ENCODE data around the gene ABR. TPM values are rescaled to one million over a fixed set of nuclear protein-coding genes. Genes with fewer than 3 reads are reported as not detected.
"Not testable (repeated sequence)": the region's sequence is repeated elsewhere in the genome, so short reads cannot be mapped to it uniquely, and the experiment has no call there.

ABR gene
- total RNA-seq, 1 donor, result 112 TPM

DNA sequence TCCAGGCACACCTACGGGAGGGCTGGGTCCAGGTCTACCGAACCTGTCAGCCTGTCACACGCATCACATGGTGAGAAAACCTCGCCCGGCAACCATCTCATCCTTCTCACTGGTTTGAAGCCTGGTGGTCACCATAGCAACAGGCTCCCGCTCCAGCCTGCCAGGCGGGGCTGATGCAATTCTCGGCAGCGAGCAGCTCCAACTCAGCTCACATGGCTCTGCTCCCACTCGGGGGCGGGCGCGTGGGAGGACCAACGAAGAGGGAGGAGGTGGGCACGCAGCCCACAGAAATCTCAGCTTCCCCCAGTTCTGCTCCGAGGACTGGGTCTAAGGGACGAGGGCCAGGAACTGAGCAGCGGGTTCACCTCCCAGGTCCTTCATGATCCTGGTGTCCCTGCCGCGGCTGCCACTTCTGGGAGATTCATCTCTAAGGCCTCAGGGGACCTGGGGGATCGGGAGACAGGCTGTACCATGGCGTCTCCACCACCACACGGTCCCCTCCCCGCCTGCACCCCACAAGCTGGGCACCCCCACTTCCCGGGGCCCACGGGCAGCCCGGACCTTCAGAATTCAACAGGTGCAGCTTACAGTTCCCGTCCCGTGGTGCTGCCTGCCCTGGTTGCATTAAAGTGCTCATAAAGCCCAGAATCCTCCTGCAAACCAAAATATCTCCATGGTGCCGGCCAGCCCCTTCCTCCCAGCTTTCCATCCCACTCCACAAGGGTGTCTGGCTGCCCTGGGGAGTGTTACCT lies 25.8 kb downstream of the ABR start:
- H3K27me3 ChIP-seq (ENCODE audit: insufficient read depth, low read length), result no peaks in the 10 kb centered on the region
- peaks cover 10% of the 10 kb centered on the region for H3K4me1 ChIP-seq (ENCODE audit: insufficient read depth, low read length)
- no peak overlapping the region for H3K4me3 ChIP-seq (ENCODE audit: low read length)
- H3K9me3 ChIP-seq (ENCODE audit: low read depth, low read length), result no peaks in the 10 kb centered on the region

DNA sequence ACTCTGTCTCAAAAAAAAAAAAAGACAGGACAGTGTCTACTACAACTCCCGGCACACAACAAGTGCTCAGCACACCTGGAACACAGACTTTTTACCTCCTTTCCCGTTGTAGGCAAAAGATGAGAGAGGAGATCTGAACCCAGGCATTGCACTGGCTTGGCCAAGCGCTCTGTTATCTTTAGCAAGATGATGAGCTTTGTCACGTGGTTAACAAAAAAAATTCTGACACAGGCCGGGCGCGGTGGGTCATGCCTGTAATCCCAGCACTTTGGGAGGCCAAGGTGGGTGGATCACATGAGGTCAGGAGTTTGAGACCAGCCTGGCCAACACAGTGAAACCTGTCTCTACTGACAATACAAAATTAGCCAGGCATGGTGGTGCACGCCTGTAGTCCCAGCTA lies 27.2 kb downstream of the ABR start:
- not testable (repeated sequence) for H3K9me3 ChIP-seq (ENCODE audit: low read depth, low read length); H3K4me3 ChIP-seq (ENCODE audit: low read length); H3K27me3 ChIP-seq (ENCODE audit: insufficient read depth, low read length)
- peaks cover 10% of the 10 kb centered on the region for H3K4me1 ChIP-seq (ENCODE audit: insufficient read depth, low read length)

DNA sequence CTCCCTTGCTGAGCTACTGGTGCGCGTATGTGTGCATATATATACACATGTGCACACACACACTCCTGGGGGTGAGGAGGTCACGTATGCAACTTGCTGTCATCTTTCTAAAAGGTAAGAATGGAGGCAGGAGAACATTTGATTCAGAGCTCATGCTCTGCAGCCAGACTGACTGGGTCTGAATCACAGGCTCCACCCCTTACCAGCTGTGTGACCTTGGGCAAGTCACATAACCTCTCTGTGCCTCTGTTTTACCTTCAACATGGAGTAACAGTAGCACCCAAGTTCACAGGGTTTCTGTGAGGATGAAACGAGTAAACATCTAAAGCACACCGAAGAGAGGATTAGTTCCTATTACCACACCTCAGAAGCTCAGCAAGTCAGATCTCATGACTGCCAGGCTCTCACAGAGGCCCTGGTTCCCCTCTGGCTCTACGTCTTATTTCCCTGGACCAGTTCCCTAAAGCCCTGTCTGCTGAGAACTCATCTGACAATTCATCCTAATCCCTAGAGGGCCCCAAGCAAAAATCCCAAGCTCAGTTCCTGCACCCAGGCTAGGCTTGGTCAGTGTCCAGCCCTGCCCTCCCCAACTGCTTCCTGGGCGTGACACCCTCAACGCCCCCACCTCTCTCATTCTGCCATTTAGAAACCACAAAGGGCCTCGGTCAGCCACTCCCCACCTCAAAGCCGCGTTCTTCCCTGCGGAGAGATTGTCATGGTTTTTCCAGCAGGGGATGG lies 28.7 kb downstream of the ABR start:
- H3K4me3 ChIP-seq (ENCODE audit: low read length), result no peak overlapping the region
- no peaks in the 10 kb centered on the region for H3K9me3 ChIP-seq (ENCODE audit: low read depth, low read length)
- H3K27me3 ChIP-seq (ENCODE audit: insufficient read depth, low read length), result no peaks in the 10 kb centered on the region
- H3K4me1 ChIP-seq (ENCODE audit: insufficient read depth, low read length), result peaks cover 10% of the 10 kb centered on the region

- Histone ChIP-seq H3K9me3 (ENCODE audit: low read depth, low read length) (no peaks in the 10 kb centered on the region), H3K4me1 (ENCODE audit: insufficient read depth, low read length) (peaks cover 10% of the 10 kb centered on the region), H3K27me3 (ENCODE audit: insufficient read depth, low read length) (no peaks in the 10 kb centered on the region), H3K4me3 (ENCODE audit: low read length) (no peak overlapping the region)
Observed at GRCh38 chr17:1149869-1150268, 29.9 kb downstream of the ABR start.

DNA sequence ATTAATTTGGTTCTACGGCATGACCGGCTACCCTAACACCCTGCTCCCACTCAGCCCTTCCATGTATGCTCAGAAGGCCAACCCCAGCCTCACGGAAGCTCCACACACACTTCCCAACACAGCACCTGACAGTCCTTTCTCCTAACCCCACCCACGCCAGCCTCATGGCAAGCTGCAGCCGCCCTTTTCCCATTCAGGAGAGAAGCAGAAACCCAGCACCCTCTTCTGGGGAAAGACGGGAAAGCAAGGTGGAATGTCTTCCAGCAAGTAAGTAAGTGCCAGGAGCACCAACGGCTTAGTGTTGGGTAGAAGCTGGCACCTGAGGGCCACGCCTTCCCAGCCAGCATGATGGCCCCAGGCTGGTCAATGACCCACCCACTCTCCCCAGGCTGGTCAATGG lies 32.1 kb downstream of the ABR start:
- H3K4me3 ChIP-seq (ENCODE audit: low read length), result no peak overlapping the region
- H3K9me3 ChIP-seq (ENCODE audit: low read depth, low read length), result no peaks in the 10 kb centered on the region
- peaks cover 10% of the 10 kb centered on the region for H3K4me1 ChIP-seq (ENCODE audit: insufficient read depth, low read length)
- no peaks in the 10 kb centered on the region for H3K27me3 ChIP-seq (ENCODE audit: insufficient read depth, low read length)

DNA sequence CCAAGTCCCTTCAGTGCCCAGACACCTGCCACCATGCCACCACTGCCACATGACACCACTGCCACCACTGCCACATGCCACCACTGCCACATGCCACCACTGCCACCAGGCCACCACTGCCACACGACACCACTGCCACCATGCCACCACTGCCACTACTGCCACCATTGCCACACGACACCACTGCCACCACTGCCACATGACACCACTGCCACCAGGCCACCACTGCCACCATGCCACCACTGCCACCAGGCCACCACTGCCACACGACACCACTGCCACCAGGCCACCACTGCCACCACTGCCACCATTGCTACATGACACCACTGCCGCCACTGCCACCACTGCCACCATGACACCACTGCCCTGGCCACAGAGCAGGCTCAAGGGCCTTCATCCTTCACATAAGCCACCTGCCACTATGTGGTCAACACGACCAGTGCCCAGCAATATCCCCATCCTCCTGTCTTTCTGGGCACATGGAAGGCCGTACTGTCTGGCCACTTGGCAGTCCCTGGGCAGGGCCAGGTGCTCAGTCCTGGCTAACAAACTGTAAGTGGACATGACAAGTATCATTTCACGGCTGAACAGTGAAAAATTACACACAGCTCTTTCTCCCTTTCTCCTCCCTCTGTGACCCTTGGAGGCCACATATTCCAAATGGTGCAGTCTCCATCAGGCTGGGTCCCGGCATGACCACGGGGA lies 33.1 kb downstream of the ABR start:
- Histone ChIP-seq H3K9me3 (ENCODE audit: low read depth, low read length) (no peaks in the 10 kb centered on the region), H3K27me3 (ENCODE audit: insufficient read depth, low read length) (no peaks in the 10 kb centered on the region), H3K4me1 (ENCODE audit: insufficient read depth, low read length) (peaks cover 10% of the 10 kb centered on the region), H3K4me3 (ENCODE audit: low read length) (no peak overlapping the region)

DNA sequence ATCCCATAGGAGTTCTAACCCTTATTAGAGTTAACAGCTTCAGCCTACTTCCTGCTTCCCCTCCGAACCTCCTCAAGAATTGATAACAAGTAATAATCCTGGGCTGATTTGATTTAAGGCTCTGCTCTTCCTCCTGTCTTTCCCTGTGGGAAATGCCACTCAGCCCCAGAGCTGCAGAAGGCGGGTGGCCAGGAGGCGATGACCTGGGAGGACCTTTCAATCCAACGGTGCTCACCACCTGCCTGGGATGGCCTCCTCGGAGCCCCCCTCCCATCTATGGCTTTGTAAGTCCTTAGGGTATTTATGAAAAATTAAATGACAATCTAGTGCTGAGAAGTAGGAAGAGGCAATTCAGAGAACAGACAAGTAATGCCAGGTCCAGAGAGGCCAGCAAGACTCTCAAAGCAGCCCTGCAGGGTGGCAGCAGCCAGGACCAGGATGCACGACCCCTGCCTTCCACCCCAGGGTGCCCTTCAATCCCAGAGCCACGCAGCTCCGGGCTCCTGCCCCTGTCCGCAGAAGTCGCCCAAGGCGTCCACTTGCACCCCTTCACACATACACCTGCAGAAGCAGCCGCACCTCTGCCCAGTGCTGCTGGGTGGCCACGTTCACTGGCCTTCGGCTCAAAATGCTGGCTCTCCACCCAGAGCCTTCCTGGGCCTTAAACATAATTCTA lies 34.3 kb downstream of the ABR start:
- no peaks in the 10 kb centered on the region for H3K27me3 ChIP-seq (ENCODE audit: insufficient read depth, low read length)
- H3K4me1 ChIP-seq (ENCODE audit: insufficient read depth, low read length), result no peaks in the 10 kb centered on the region
- no peak overlapping the region for H3K4me3 ChIP-seq (ENCODE audit: low read length)
- H3K9me3 ChIP-seq (ENCODE audit: low read depth, low read length), result no peaks in the 10 kb centered on the region

DNA sequence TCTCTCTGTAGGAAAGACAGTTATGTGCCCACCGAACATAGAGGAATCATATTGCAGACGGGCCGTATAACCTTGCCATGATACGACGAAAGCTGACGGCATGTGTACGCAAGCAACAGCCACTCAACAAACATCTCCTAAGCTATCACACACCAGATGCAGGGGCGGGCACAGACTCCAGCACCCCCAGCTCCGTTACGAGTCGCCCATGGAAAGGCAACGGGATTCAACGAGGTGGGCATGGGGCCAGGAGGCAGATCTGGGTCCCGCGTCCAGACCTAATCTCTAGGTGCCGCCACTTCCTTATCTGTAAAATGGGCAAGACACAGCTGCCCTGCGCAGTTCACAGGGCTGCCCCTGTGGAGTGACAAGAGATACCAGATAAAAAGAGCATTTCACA lies 35.6 kb downstream of the ABR start:
- Histone ChIP-seq H3K27me3 (ENCODE audit: insufficient read depth, low read length) (no peaks in the 10 kb centered on the region), H3K4me1 (ENCODE audit: insufficient read depth, low read length) (no peaks in the 10 kb centered on the region), H3K4me3 (ENCODE audit: low read length) (no peak overlapping the region), H3K9me3 (ENCODE audit: low read depth, low read length) (no peaks in the 10 kb centered on the region)

DNA sequence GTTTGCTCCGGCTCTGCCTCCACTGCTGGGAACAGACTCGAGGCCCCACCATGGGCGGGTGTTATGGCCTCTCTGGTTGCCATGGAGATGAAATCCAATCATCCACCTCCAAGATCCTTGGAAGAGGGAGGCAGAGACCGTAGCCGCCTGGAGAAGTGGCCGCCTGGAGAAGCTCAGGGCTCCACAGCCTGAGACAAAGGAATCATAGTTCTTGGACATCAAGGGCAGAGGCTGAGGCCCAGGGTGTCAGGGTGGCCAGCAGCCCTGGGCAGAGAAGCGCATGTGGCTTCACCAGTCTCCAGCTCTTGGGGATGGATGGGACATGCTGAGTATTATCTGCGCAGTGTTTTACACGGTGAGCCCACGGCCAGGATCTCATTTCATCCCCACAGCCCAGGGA lies 36.2 kb downstream of the ABR start:
- no peaks in the 10 kb centered on the region for H3K4me1 ChIP-seq (ENCODE audit: insufficient read depth, low read length)
- no peaks in the 10 kb centered on the region for H3K9me3 ChIP-seq (ENCODE audit: low read depth, low read length)
- no peaks in the 10 kb centered on the region for H3K27me3 ChIP-seq (ENCODE audit: insufficient read depth, low read length)
- no peak overlapping the region for H3K4me3 ChIP-seq (ENCODE audit: low read length)

DNA sequence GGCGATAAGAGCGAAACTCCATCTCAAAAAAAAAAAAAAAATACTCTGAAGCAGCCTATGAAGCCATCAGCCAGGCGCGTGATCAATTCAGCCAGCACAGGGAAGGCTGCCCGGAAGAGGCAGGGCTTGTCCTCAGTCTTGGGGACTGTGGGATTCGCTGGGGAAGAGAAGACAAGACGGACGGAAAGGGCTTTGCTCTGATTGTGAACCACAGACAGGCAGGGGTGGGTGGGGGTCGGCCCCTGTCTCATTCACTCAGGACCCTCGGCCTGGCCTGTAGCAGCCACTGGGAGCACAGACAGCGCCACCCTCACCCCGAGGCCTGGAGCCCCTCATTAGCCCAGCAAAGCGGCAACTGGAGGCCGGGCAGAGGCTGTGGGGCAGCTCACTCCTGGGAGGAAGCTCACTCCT lies 37.2 kb downstream of the ABR start:
- Histone ChIP-seq H3K27me3 (ENCODE audit: insufficient read depth, low read length) (no peaks in the 10 kb centered on the region), H3K4me3 (ENCODE audit: low read length) (no peak overlapping the region), H3K4me1 (ENCODE audit: insufficient read depth, low read length) (no peaks in the 10 kb centered on the region), H3K9me3 (ENCODE audit: low read depth, low read length) (no peaks in the 10 kb centered on the region)

GRCh38 chr17:1137465-1137894 lies 42.3 kb downstream of the ABR start:
- no peaks in the 10 kb centered on the region for H3K27me3 ChIP-seq (ENCODE audit: insufficient read depth, low read length)
- H3K4me3 ChIP-seq (ENCODE audit: low read length), result no peak overlapping the region
- no peaks in the 10 kb centered on the region for H3K9me3 ChIP-seq (ENCODE audit: low read depth, low read length)
- H3K4me1 ChIP-seq (ENCODE audit: insufficient read depth, low read length), result no peaks in the 10 kb centered on the region

GRCh38 chr17:1136748-1137147 lies 43.0 kb downstream of the ABR start:
- H3K9me3 ChIP-seq (ENCODE audit: low read depth, low read length), result no peaks in the 10 kb centered on the region
- H3K4me3 ChIP-seq (ENCODE audit: low read length), result no peak overlapping the region
- H3K4me1 ChIP-seq (ENCODE audit: insufficient read depth, low read length), result no peaks in the 10 kb centered on the region
- H3K27me3 ChIP-seq (ENCODE audit: insufficient read depth, low read length), result no peaks in the 10 kb centered on the region

GRCh38 chr17:1134634-1135324 lies 45.0 kb downstream of the ABR start:
- H3K4me1 ChIP-seq (ENCODE audit: insufficient read depth, low read length), result no peaks in the 10 kb centered on the region
- H3K27me3 ChIP-seq (ENCODE audit: insufficient read depth, low read length), result no peaks in the 10 kb centered on the region
- no peak overlapping the region for H3K4me3 ChIP-seq (ENCODE audit: low read length)
- H3K9me3 ChIP-seq (ENCODE audit: low read depth, low read length), result no peaks in the 10 kb centered on the region

DNA sequence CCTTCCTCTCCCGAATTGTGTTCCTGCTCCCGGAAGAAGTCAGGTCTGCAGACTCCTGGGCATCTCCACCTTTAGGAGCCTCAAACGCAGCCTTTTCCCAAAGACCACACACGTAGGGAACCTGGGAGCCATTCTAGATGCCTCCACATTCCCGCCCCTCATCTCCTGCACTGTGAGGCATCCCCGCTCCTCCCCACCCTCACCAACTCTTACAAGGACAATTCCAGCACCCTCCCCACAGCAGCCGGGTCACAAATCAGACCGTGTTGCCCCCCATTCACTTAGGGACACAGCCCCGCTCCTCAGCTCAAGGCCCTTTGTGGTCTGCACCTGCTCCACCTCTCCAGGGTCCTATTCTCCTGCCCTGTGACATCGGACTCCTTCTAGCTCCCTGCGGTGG lies 49.6 kb downstream of the ABR start:
- Histone ChIP-seq H3K9me3 (ENCODE audit: low read depth, low read length) (no peaks in the 10 kb centered on the region), H3K27me3 (ENCODE audit: insufficient read depth, low read length) (no peaks in the 10 kb centered on the region), H3K4me1 (ENCODE audit: insufficient read depth, low read length) (no peaks in the 10 kb centered on the region), H3K4me3 (ENCODE audit: low read length) (no peak overlapping the region)
